C1 segment of cervical spinal cord (tissue), 14 donors: ENCODE results near the gene RHOT2.

Source experiments
- DNase-seq, 14 donors: peaks; one replicate each; lab custom pipeline; 2025; lab: John Stamatoyannopoulos, UW

Gene RHOT2

DNA sequence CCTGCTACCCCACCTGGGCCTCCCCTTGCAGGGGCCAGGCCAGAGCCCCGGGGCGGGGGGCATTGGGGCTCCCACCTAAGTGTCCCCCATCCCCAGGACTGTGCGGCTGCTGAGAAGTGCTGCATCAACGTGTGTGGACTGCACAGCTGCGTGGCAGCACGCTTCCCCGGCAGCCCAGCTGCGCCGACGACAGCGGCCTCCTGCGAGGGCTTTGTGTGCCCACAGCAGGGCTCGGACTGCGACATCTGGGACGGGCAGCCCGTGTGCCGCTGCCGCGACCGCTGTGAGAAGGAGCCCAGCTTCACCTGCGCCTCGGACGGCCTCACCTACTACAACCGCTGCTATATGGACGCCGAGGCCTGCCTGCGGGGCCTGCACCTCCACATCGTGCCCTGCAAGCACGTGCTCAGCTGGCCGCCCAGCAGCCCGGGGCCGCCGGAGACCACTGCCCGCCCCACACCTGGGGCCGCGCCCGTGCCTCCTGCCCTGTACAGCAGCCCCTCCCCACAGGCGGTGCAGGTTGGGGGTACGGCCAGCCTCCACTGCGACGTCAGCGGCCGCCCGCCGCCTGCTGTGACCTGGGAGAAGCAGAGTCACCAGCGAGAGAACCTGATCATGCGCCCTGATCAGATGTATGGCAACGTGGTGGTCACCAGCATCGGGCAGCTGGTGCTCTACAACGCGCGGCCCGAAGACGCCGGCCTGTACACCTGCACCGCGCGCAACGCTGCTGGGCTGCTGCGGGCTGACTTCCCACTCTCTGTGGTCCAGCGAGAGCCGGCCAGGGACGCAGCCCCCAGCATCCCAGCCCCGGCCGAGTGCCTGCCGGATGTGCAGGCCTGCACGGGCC, 35.2 kb upstream of the RHOT2 start:
- no peak for DNase-seq

DNA sequence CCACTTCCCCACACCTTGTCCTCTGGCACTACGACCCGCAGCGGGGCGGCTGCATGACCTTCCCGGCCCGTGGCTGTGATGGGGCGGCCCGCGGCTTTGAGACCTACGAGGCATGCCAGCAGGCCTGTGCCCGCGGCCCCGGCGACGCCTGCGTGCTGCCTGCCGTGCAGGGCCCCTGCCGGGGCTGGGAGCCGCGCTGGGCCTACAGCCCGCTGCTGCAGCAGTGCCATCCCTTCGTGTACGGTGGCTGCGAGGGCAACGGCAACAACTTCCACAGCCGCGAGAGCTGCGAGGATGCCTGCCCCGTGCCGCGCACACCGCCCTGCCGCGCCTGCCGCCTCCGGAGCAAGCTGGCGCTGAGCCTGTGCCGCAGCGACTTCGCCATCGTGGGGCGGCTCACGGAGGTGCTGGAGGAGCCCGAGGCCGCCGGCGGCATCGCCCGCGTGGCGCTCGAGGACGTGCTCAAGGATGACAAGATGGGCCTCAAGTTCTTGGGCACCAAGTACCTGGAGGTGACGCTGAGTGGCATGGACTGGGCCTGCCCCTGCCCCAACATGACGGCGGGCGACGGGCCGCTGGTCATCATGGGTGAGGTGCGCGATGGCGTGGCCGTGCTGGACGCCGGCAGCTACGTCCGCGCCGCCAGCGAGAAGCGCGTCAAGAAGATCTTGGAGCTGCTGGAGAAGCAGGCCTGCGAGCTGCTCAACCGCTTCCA, 34.4 kb upstream of the RHOT2 start:
- no peak for DNase-seq

DNA sequence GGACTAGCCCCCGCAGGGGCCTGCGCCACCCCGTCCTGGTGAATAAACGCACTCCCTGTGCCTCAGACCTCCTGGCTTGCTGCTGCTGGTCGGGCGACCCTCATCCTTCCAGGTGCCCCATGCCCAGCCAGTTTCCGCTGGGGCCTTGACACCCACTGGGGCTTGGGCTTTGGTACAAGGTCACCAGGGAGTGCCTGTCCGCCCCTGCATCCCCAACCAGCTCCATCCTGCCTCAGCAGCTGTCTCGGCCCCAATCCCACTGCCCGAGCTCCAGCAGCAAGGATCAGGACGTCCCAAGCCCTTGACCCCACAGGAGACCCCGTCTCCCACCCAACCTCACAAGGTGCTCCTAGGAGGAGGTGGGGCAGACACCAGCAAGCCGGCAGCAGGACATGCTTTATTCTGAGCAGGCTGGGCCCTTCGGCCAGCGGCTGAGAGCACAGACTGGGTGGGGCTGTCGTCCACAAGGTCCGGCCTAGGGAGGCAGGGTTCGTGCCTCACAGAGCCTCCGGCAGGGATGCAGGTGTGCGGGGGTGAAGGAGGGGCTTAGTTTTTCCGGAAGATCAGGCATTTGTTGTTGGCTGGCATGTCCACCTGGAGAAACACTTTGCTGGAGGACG, 33.8 kb upstream of the RHOT2 start:
- DNase-seq, result no peak

DNA sequence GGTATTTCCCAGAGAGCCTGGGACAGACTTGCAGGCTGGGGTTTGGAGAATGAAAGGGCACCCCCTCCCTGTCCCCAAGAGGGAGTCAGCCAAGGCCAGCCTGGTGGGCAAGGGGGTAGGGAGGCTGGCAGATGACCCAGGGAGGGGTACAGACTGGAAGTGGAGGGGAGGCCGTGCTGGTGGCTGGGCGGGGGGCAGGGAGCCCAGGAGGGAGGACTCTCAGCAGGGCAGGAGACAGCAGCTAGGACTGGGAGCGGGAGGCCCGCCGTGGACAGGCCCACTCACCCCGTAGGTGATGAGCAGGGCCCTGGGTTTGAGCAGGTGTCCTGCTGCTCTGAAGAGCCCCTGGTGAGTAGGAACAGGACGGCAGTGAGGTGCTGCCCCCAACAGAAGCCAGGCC, 32.9 kb upstream of the RHOT2 start:
- DNase-seq, result no peak

DNA sequence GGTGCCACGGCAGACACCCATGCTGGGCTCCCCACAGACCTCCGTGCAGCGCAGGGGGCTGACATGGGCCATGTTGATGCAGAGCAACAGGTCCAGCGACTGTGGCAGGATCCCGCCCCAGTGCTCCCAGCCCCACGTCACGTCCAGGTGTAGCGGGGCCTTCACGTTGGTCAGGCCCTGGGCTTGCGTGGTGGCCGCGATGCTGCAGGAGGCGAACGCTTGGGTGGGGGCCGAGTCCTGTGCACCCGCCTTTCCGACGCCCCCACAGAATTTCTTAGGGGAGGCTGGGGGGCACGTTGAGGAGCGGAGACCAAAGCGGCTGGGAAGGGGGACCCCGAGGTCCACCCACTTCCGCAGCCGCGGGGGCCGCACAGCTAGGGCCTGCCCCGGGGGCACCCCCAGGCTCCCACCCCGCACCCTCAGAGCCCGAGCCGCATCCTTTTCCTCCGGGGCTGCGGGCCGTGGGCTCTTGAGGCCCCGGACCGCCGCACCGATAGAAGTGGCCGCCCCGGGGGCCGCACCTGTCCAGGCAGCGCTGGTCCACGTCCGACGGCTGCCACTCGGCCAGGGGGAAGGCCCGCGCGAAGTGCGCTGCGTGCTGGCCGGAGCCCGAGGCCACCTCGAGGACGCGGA, 32.2 kb upstream of the RHOT2 start:
- no peak for DNase-seq

DNA sequence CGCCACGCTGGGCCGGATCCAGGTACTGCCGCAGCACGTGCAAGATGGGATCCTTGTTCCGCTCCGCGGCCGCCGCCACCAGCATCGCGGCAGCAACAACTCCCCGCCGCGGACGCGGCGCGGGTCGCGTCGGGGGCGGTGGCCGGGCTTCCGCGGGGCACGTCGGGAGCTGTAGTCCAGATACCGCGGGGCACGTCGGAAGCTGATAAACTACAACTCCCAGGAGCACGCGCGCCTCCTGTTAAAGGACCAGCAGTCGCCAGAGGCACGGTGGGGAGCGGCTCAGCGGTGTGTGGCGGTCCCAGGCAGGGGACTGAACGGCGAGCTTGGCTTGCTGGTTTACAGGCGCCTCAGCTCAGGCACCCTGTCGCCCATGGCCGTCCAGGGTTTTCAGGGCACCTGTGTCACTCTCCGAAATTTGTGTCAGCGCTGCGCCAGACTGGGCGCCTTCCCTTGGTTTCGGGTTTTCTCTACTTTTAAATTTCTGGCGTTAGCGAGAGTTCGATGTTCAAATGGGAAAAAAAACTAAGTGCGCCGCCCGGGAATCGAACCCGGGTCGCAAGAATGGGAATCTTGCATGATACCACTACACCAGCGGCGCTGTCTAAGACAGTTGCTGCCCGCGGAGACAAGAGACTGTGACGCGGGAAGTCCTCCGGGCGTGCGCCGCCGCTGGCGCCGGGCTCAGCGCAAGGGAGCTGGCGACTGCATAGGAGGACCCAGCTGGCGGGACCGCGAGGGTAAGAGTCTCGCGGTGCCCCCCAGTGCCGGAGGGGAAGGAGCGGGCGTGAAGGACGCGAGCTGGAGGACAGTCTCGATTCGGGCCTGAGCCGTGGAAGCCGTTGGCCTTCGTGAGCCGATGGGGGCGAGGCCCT, 31.5 kb upstream of the RHOT2 start, which contains the start of gene METTL26:
METTL26 (minus strand) TSS at position 100 of the 875 bp plus-strand sequence; CDS start at position 85, 15 bp downstream.
- peak; percentile 84 to 99 (median 95) for DNase-seq

DNA sequence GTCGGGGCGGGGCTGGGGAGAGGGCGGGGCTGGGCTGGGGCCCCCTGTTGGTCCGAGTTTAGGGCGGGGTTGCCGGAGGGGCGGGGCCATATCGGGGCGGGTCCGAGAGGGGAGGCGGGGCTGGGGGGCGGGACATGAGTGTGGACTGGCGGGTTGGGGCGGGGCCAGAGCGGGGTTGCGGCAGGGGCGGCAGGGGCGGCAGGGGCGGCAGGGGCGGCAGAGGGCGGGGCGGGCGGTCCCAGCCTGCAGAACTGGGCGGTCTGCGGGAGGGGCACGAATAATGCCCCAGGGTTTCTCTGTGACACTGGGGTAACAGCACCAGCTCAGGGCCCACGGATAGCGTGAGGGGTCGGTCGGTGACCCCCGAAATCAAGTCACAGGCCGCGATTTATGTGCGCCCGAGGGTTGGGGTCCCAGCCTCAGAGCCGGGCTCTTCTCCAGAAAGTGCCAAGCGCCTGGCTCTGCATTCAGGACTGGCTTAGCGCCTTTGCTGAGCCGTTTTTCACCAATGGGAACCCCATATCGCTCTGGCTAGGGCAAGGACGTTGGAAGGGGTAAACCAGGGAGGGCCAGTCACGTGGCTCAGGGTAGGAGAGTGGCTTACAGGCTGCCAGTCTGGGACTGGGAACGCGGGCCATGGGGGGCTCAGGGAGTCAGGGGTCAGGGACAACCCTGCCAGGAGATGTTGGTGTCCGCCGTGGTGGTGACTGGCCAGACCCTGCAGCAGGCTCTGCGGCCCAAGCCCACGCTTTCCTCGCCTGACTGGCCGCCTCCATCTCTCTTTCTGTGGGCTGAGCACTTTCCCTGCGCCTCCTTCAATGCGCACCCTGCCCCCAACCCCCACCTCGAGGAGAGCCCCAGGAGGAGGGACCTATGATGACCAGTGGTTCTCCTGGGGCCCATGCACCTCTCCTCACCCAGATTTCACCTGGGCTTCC, 30.6 kb upstream of the RHOT2 start:
- peak in 11 of 14 donors; percentile 27 to 99 (median 95) for DNase-seq

DNA sequence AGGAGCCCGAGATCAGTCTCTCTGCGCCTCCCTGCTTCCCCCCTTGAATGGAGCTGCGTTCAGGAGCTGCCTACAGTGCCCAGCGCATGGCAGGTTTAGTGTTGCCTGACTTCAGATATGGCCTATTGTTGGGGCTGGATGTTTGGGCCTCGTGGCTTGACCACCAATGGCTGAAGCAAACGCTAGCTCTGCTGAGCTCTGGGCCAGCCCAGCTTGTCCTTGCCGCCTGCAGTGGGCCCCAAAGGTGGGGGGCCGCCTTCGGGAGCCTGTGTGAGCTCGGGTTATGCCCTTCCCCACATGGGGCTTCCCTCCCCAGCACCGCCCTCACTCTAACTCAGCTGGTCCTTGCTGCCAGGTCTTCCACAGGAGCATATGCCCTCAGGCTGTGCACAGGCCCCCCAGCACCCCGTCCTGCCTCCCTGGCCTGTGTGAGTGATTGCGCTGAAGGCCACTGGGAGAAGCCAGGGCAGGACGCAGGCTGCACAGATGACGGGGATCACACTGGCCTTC, 29.8 kb upstream of the RHOT2 start:
- DNase-seq, result no peak

DNA sequence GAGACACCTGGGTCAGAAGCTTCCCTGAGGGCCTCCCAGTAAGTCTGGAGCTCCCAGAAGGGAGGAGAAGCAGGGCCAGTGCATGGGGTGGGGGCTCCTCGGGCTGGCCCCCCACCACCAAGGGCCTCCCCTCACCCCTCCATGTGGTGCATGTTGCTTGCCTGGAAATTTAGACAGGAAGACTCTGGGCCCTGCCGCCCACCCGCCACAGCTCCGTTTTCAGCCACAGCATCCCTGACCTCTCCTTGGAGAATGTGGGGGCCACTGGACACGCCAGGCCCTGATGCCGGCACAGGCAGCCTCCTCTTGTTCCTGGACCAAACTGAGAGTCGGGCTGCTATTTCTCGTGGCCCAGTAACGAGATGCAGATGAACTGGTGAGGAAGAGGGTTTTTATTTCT, 29.1 kb upstream of the RHOT2 start:
- no peak for DNase-seq

DNA sequence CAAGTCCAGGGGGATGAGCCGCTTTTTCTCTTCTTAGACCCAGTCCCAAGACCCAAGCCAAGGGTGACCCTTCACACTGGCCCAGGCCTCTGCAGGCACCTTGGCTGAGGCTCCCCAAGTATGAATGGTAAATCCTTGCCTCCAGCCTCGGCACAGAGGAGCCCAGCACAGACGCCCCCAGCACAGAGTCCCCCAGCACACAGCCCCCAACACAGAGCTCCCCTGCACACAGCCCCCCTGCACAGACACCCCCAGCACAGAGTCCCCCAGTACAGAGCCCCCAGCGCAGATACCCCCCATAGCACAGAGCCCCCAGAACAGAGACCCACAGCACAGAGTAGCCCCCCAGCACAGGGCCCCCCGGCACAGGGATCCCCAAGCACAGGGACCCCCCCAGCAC, 27.3 kb upstream of the RHOT2 start:
- DNase-seq, result no peak

DNA sequence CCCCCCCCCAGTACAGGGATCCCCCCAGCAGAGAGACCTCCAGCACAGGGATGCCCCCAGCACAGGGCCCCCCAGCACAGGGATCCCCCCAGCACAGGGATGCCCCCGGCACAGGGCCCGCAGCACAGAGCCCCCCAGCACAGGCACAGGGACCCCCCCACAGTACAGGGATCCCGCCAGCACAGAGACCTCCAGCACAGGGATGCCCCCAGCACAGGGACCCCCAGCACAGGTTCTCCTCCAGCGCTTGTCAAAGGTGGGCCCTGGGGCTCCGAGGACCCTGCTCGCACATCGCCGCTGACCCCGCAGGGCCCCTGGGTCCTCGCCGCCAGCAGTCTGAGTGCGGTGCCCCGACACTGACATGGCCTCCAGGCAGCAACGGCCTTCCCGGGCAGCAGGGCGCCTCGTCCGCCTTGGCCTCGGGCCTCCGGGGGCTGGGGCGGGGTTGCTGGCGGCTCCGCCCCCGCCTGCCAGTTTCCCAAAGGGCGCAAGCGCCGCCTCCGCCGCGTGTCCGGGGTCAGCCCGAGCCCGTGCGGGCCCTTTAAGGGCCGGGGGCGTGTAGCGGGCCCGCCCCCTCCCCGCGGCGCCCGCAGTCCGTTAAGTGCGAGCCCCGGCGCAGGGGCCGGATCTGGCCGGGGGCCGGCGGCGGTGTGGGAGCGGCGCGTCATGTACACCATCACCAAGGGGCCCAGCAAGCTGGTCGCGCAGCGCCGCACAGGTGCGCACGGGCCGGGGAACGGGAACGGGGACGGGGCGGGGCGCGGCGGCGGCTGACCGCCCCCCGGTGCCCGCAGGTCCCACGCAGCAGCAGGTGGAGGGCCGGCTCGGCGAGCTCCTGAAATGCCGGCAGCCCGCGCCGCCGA, 26.4 kb upstream of the RHOT2 start, which contains the start of gene MCRIP2:
MCRIP2 (plus strand) TSS at position 503 of the 863 bp plus-strand sequence; CDS start at position 667, 164 bp downstream.
- peak in 13 of 14 donors; percentile 15 to 84 (median 62) for DNase-seq

DNA sequence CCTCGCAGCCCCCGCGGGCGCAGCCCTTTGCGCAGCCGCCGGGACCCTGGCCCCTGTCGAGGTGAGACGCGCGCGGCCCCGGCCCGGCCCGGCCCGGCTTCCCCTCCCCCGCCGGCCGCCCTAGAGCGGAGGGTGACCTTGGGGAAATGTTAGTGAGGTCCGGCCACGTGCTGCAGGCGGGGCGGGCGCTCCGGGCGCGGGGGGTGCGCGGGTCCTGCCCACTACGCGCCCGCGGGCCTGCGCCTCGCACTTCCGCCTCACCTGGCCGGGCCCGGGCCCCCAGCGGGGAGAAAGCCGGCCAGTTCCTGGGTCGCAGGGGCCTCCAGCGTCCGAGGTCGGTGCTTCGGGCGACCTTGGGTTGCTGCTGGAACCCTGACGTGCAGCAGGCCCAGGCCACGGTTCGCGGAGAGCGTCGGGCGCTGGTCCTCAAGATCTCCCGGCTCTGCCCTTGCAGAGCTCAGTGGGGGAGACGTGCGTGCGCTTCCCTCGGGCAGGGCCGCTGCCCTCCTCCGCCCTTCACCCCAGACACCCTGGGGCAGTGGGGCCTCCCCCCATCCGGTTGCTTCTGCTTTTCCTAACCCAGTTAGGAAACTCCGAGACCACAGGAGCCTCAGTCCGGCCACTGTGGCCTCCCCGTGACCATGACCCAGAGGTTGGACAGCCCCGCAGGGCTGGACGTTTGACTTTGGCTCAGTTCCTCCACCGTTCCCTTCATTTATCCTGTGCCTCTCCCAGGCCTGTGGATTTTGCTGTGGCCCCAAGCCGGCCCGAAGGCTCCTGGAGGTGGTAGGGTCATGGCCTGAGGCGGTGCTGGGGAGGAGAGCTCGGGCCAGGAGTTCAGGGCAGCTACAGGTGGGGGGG, 25.5 kb upstream of the RHOT2 start:
- DNase-seq, result peak in 7 of 14 donors; percentile 13 to 58 (median 44)

DNA sequence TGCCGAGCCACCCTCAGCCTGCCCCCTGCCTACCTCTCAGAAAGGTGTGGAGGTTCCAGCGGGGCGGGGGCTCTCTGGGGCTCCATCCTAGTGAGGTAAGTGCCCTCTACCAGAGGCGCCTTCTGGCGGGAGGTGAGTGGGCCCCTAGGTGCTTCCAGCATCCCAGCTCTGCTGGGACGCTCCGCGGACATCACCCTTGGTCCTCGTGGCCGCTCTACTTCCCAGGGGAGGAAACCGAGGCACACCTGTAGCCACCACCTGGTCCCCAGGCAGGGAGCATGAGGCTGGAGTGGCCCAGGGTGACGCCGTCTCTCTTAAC, 24.9 kb upstream of the RHOT2 start:
- DNase-seq, result no peak

DNA sequence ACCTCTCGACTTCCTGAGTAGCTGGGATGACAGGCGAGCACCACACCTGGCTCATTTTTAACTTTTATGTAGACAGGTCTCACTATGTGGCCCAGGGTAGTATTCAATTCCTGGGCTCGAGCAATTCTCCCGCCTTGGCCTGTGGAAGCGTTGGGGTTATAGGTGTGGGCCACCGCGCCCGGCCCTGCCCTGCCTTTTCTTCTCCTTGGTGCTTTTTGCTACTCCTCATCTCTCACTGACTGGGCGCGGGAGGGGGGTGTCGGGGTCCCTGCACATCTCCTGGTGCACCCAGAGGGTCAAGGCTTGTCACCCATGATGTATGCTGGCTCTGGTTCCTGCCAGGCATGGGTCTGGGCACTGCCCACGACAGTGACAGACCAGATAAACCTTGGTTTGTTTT, 23.4 kb upstream of the RHOT2 start:
- DNase-seq, result no peak

DNA sequence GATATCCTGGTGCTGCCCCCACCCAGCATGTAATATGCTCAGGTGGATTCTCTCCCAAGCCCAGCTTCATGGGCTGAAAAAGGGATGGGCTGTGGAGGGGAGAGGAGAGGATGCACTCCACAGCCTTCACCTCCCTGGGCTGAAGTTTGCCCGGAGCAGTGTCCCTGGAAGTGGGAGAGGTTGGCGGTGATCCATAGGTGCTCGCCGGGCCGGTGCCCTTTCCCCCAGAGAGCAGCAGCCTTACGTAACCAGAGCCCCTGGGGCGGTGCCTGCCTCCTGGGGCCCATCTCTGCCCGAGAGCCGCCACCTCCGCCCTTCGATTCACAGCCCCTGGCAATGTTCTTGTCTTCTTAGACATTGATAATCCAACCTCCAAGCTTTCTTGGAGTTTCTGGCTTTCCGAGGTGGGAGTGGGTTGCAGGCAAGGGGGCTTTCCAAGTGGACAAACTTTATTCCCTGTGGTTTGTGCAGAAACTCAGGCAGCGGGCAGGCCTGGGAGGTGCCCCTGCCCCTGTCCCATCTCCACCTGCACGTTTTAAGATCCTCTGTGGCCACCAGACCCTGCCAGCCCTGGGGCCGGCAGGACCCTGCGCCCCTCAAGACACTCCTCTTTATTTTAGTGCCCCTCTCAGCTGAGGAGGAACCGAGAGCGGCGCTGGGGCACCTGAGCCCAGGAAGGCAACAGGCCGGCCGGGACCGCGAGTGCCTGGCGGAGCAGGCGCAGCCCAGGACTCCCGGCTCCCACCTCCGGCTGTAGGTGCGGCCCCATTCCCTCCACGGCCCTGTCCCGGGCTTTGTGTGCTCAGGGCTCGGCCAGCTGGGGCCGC, 21.9 kb upstream of the RHOT2 start:
- DNase-seq, result no peak

DNA sequence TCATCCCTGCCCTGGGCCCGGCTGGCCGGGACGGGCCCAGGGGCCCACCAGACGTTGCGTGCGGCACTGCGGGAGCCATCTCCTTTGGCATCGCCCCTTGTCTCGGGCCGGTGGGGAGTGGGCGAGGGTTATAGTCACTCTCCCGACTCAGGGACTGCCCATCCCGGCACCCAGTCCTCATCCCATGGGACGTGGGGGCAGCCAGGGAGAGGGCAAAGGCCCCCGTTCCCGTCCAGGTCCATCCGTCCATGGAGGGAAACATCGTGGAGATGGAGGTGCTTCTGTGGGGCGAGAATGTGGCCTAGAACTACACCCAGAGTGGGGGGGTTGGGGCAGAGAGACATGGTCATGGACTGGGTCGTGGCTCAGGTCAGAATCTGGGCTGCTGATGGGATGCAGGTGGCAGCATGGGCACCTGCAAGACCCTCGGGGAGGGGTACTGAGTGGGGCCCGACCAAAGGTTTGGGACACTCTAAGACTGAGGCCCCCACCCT, 21.2 kb upstream of the RHOT2 start:
- DNase-seq, result no peak
